Peyer's patch (tissue), 4 donors: Measurements from ENCODE around the gene ZNF674. TPM values are rescaled to one million over a fixed set of nuclear protein-coding genes. Genes with fewer than 3 reads are reported as not detected.
"Not testable (repeated sequence)": the region's sequence is repeated elsewhere in the genome, so short reads cannot be mapped to it uniquely, and the experiment has no call there.

ENCODE experiments used
- DNase-seq, 3 donors: peaks; one replicate each; pipeline ENCODE4 v3.0.0-alpha.2; 2017 to 2019
- H3K27ac ChIP-seq, 4 donors: fragments of 200-600 bp; sonication (generic); one replicate each; pipeline ENCODE4 v1.5.1; 2016 to 2019
- H3K27me3 ChIP-seq, 2 donors: fragments of 200-600 bp; sonication (generic); one replicate each; pipeline ENCODE4 v1.5.1; 2019
- H3K36me3 ChIP-seq, 3 donors: fragments of 200-600 bp; sonication (generic); one replicate each; pipeline ENCODE4 v1.5.1; 2016 to 2019
- H3K4me1 ChIP-seq, 4 donors: fragments of 200-600 bp; sonication (generic); one replicate each; pipeline ENCODE4 v1.5.1; 2016 to 2019
- H3K4me3 ChIP-seq, 4 donors: fragments of 200-600 bp; sonication (generic); 1 replicate in 3 of 4; 2 replicates in 1 of 4; pipeline ENCODE4 v1.5.1; 2016 to 2019; ENCODE audit warnings: mild to moderate bottlenecking in 1 of 4
- H3K9me3 ChIP-seq, 4 donors: fragments of 200-600 bp; sonication (generic); one replicate each; pipeline ENCODE4 v1.5.1; 2016 to 2019; ENCODE audit warnings: mild to moderate bottlenecking in 1 of 4
- CTCF ChIP-seq, 6 experiments: fragments of 450-650 bp in 4 of 6; fragments of 200-600 bp in 2 of 6; sonication (generic) in 1 of 6; IDR thresholded peaks; one replicate each; pipeline ENCODE4 v1.5.1; 2017 to 2019; ENCODE audit warnings: antibody characterized with exemption in 6 of 6, mild to moderate bottlenecking in 3 of 6, moderate library complexity in 1 of 6
- POLR2A ChIP-seq, 2 donors: fragments of 450-650 bp; IDR thresholded peaks; one replicate each; pipeline ENCODE4 v1.5.1; 2017; ENCODE audit warnings: antibody characterized with exemption in 2 of 2, mild to moderate bottlenecking in 2 of 2, moderate library complexity in 2 of 2
- total RNA-seq, 4 donors: library from RNA; depleted of rRNA; stranded (reverse); fragments of >200 nt; gene quantifications; one replicate each; pipeline ENCODE4 v1.1.0, GENCODE V29; 2016

The ZNF674 gene
- total RNA-seq, 4 donors from 2014 or later = 3.3 to 18.2 (median 6.9) TPM

DNA sequence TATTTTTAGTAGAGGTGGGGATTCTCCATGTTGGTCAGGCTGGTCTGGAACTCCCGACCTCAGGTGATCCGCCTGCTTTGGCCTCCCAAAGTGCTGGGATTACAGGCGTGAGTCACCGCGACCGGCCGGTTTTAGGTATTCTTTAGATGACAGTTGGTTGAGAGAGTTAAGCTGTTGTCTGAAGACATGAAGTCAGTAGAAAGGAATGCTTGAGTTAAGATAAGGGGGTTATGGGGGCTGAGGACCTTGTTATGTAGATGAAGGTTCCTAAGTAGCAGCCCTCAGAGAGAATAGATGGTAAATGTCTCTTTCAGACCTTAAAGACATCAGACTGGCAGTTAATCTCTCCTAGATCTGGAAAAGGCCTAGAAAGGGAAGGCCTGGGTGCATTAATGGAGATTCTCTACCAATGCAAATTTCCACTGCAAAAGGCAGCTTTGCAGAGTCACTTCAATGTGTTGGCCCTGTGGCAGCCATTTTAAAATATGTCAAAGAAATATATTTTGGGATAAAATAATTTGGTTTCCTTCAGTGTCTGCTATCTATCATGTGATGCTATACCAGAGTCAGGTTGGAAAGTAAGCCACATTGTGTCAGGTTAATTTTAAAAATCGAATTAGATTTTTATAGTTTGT is 6.4 kb upstream of the ZNF674 start:
- H3K9me3 ChIP-seq = no peaks in the 10 kb centered on the region

DNA sequence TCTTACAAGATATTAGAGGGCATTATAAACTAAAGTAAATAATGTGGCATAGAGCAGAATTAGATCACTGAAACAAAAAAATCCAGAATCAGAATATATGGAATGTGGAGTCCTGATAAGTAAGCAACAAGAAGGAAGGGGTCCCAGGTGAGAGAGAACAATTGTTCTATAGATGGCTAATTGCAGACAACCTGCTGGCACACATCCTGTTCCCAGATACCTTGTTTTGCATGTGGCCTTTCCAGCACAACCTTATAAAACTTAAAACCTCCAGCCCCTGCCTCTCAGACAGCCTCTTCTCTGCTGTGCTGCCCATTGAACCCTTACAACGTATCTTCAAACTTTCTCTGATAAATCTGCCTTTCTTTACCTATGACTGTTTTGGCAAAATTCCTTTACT is 4.7 kb upstream of the ZNF674 start:
- no peaks in the 10 kb centered on the region for H3K4me1 ChIP-seq
- TF ChIP-seq CTCF (IDR thresholded peaks at IDR 0.05) = no peak
- TF ChIP-seq POLR2A (IDR thresholded peaks at IDR 0.05) = no peak
- no peak for DNase-seq
- H3K9me3 ChIP-seq = no peaks in the 10 kb centered on the region
- H3K27me3 ChIP-seq = no peaks in the 10 kb centered on the region
- H3K36me3 ChIP-seq = no peaks in the 10 kb centered on the region
- H3K4me3 ChIP-seq = no peak overlapping the region
- no peak overlapping the region for H3K27ac ChIP-seq

More for the DNA sequence above, 6.4 kb upstream of the ZNF674 start:
- TF ChIP-seq CTCF (IDR thresholded peaks at IDR 0.05) (no peak), POLR2A (IDR thresholded peaks at IDR 0.05) (no peak)
- H3K36me3 ChIP-seq = no peaks in the 10 kb centered on the region
- no peak for DNase-seq
- no peak overlapping the region for H3K4me3 ChIP-seq
- no peaks in the 10 kb centered on the region for H3K4me1 ChIP-seq
- H3K27me3 ChIP-seq = no peaks in the 10 kb centered on the region
- no peak overlapping the region for H3K27ac ChIP-seq

GRCh38 chrX:46547857-46548256 is 2.6 kb upstream of the ZNF674 start:
- peak in 1 of 3 donors; percentile 10 for DNase-seq

GRCh38 chrX:46544527-46544926 is 694 bp downstream of the ZNF674 start:
- H3K36me3 ChIP-seq, H3K27me3 ChIP-seq, H3K9me3 ChIP-seq, H3K4me1 ChIP-seq: not testable (repeated sequence)
- Histone ChIP-seq H3K4me3 (peak overlapping the region; percentile 56 to 78 (median 60)), H3K27ac (peak overlapping the region; percentile 71 to 85 (median 82))
- peak in 1 of 3 donors; percentile 15 for DNase-seq

More at GRCh38 chrX:46547857-46548256, 2.6 kb upstream of the ZNF674 start:
- Histone ChIP-seq H3K4me1 (peaks cover 0 to 9% (median 0%) of the 10 kb centered on the region in 4 donors), H3K27me3 (no peaks in the 10 kb centered on the region), H3K4me3 (no peak overlapping the region), H3K9me3 (no peaks in the 10 kb centered on the region), H3K36me3 (no peaks in the 10 kb centered on the region), H3K27ac (no peak overlapping the region)
- TF ChIP-seq POLR2A (IDR thresholded peaks at IDR 0.05) = no peak
- no peak for TF ChIP-seq CTCF (IDR thresholded peaks at IDR 0.05)

DNA sequence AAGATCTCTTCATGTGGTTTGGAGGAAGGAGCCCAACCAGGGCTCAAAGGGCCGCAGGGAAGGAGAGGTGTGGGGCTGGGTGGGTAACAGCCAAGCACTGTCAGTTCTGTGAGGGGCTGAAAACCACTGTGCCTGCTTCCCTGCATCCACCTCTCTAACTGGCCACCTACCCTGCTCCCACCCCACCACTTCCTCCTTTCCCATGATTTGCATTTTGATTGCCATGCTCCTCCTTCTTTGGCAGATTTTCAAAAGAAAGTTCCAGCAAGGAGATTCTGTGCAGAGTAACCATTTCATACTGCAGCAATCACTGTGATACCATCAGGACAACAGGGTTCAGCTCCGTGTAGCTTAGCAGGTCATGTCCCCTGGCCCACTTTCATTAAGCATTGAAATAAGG is 1.8 kb downstream of the ZNF674 start:
- no peak for TF ChIP-seq CTCF (IDR thresholded peaks at IDR 0.05)
- no peak for TF ChIP-seq POLR2A (IDR thresholded peaks at IDR 0.05)
- Histone ChIP-seq H3K27ac (no peak overlapping the region), H3K4me1 (peaks cover 0 to 9% (median 0%) of the 10 kb centered on the region in 4 donors), H3K36me3 (no peaks in the 10 kb centered on the region), H3K4me3 (no peak overlapping the region), H3K9me3 (no peaks in the 10 kb centered on the region), H3K27me3 (no peaks in the 10 kb centered on the region)
- DNase-seq = peak in 1 of 3 donors; percentile 24

DNA sequence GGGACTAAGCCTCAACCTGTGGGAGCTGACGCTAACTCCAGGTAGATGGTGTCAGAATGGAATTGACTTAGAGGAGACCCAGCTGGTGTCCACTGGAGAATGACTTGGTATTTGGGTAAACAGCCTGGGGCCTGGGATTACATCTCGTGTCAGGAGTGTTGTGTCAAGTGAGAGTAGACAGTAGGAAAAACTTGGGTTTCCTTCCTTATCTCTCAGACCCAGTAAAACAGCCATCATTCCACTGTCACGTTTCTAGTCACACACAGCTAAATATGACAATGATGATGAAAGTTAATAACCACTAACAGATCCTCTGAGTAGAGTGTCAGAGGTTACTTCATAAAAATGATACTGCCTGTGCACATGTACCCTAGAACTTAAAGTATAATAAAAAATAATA is 13.8 kb downstream of the ZNF674 start:
- Histone ChIP-seq H3K27ac (no peak overlapping the region), H3K4me1 (no peaks in the 10 kb centered on the region), H3K9me3 (no peaks in the 10 kb centered on the region), H3K4me3 (no peak overlapping the region), H3K27me3 (no peaks in the 10 kb centered on the region), H3K36me3 (no peaks in the 10 kb centered on the region)
- no peak for TF ChIP-seq POLR2A (IDR thresholded peaks at IDR 0.05)
- TF ChIP-seq CTCF (IDR thresholded peaks at IDR 0.05) = no peak
- DNase-seq = no peak

- H3K27me3 ChIP-seq, H3K9me3 ChIP-seq, H3K27ac ChIP-seq, H3K36me3 ChIP-seq, H3K4me1 ChIP-seq, H3K4me3 ChIP-seq, DNase-seq: not testable (repeated sequence)
Measured at GRCh38 chrX:46530404-46530908, 14.8 kb downstream of the ZNF674 start.

DNA sequence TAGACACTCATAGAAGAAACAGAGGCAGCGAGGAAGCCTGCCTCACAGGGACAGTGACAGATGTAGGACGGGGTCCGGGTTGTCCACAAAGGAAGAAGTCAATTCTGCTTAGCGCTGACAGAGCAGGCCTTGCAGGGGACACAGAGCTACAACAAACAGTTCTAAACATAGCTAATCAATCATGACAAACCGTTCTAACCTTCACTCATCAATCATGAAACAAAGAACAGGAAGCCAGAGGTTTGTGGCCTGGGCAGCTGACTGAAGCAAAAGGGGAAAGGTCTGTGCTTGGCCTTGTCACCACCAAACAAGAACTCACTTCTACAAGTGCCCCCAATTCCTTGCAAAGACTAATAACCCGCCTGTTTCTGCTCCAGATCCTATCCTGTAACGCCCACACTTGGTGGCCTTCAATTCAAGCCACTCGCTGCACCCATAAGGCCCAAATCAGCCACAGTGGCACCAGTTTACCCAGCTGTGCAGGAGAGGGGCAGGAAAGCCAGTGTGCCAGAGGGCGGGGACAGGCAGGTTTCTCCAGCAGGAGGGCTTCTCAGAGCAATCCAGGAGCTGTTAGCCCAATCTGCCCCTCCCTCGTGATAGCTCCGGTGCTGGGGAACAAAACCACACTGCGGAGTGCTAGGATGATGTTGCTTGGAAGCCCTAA is 15.3 kb downstream of the ZNF674 start:
- not testable (repeated sequence) for H3K4me1 ChIP-seq, H3K4me3 ChIP-seq, DNase-seq, H3K36me3 ChIP-seq, H3K9me3 ChIP-seq, H3K27ac ChIP-seq, H3K27me3 ChIP-seq

DNA sequence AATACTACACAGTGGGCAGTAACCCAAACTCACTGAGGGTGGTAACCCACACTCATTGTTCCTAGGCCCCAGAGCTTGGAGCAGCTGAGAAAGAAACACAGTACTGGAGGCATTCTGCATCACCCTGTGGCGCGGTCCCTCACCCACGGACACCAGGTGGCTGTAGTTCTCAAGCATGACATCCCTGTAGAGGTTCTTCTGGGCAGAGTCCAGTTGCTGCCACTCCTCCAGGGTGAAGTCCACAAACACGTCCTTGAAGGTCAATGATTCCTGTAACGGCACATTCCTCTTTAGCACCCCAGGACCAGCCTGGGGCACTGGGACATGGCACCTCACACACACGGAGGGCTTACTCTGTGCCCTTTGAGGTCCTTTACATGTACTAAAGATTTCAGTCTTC is 16.6 kb downstream of the ZNF674 start:
- H3K27me3 ChIP-seq, DNase-seq, H3K36me3 ChIP-seq, H3K27ac ChIP-seq, H3K9me3 ChIP-seq, H3K4me3 ChIP-seq, H3K4me1 ChIP-seq: not testable (repeated sequence)
